Muscle layer of duodenum (tissue), 2 donors: ENCODE results near the gene EQTN.

ENCODE experiments used
- H3K27ac ChIP-seq: one replicate; pipeline ENCODE4 v1.7.0; 2013; ENCODE audit warnings: mild to moderate bottlenecking, low read length
- H3K27me3 ChIP-seq: one replicate; pipeline ENCODE4 v1.7.0; 2013; ENCODE audit warnings: low read depth, mild to moderate bottlenecking, control low read depth, low read length
- H3K36me3 ChIP-seq, 2 donors: one replicate each; pipeline ENCODE4 v1.7.0; 2013; ENCODE audit warnings: low read length in 2 of 2, control low read depth in 1 of 2, mild to moderate bottlenecking in 1 of 2; ENCODE audit not compliant: insufficient read depth in 2 of 2, control insufficient read depth in 1 of 2
- H3K4me1 ChIP-seq, 2 donors: one replicate each; pipeline ENCODE4 v1.7.0; 2013; ENCODE audit warnings: low read length in 2 of 2, mild to moderate bottlenecking in 2 of 2, control low read depth in 1 of 2, moderate library complexity in 1 of 2; ENCODE audit not compliant: insufficient read depth in 2 of 2, control insufficient read depth in 1 of 2
- H3K4me3 ChIP-seq, 2 donors: one replicate each; pipeline ENCODE4 v1.7.0; 2013; ENCODE audit warnings: low read length in 2 of 2, low read depth in 1 of 2, mild to moderate bottlenecking in 1 of 2
- H3K9me3 ChIP-seq, 2 donors: one replicate each; pipeline ENCODE4 v1.7.0; 2013; ENCODE audit warnings: low read length in 2 of 2, control low read depth in 1 of 2, mild to moderate bottlenecking in 1 of 2; ENCODE audit not compliant: control insufficient read depth in 1 of 2
- donor health status: healthy.

The EQTN gene

DNA sequence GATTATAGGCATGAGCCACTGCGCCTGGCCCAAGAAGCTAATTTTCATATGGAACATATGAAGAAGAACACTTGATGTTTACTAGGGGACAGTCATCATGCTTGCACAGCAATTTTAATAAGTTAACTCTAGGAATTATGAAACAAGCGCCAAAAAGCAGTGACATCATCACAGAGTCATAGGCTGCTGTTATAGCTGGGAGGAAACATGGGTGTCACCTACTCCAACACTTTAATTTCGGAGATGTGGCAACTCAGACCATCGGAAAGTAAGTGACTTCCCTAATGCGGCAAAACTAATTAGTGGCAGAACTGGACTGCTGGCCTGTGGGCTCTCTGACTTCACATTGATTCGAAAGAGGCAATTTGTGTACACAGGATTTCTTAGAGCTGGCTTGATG lies 38.1 kb upstream of the EQTN start:
- Histone ChIP-seq H3K36me3 (no peaks in the 10 kb centered on the region), H3K4me3 (no peak overlapping the region), H3K27me3 (no peaks in the 10 kb centered on the region), H3K9me3 (no peaks in the 10 kb centered on the region), H3K4me1 (peaks cover 14 to 21% of the 10 kb centered on the region in 2 donors), H3K27ac (no peak overlapping the region)

GRCh38 chr9:27333241-27334052 lies 36.5 kb upstream of the EQTN start:
- H3K4me1 ChIP-seq: peaks cover 7 to 13% of the 10 kb centered on the region in 2 donors
- H3K4me3 ChIP-seq: no peak overlapping the region
- H3K27ac ChIP-seq: no peak overlapping the region
- H3K9me3 ChIP-seq: no peaks in the 10 kb centered on the region
- no peaks in the 10 kb centered on the region for H3K27me3 ChIP-seq
- no peaks in the 10 kb centered on the region for H3K36me3 ChIP-seq

DNA sequence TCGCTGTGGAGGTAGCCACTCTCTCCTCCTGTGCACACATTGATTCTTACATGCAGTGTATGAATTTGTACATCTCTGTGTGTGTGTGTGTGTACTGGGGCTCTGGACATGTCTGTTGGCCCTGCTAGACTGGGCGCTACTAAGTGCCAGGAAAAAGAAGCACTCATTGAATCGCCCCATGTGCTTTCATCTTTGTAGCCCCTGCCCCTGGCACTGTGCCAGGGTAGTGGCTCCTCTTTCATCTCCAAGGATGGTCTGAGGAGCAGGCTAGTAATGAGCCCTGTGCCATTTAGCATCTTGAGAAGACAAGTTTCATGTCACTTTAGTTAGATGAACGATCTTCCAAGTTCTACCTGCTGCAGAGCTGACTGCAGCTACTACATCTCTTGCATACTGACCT lies 34.4 kb upstream of the EQTN start:
- H3K36me3 ChIP-seq: no peaks in the 10 kb centered on the region
- H3K27me3 ChIP-seq: no peaks in the 10 kb centered on the region
- H3K4me1 ChIP-seq: peaks cover 5 to 7% of the 10 kb centered on the region in 2 donors
- H3K27ac ChIP-seq: no peak overlapping the region
- H3K9me3 ChIP-seq: no peaks in the 10 kb centered on the region
- H3K4me3 ChIP-seq: no peak overlapping the region

- Histone ChIP-seq H3K4me1 (peaks cover 5 to 7% of the 10 kb centered on the region in 2 donors), H3K27me3 (no peaks in the 10 kb centered on the region), H3K9me3 (no peaks in the 10 kb centered on the region), H3K27ac (no peak overlapping the region), H3K4me3 (no peak overlapping the region), H3K36me3 (no peaks in the 10 kb centered on the region)
These were observed 32.3 kb upstream of the EQTN start for GRCh38 chr9:27329291-27329690.

DNA sequence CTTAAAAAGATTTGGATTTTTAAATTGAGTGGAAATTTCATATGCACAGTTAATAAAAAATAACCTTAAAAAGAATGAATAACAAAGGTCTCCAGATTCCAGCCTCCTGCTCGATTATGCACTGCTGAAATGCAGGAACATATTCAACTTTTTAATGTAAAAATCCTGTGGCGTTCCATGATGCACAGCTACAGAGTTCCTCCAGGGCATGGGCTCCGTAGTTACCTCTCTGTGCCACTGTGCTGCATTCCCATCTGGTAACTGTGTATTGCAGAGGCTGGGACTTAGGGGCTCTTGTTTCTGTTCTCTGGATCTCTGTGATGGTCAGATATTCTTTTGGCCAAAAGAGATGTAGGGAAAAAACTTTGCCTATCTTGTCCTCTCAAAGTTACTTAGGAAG lies 31.5 kb upstream of the EQTN start:
- H3K36me3 ChIP-seq: no peaks in the 10 kb centered on the region
- no peak overlapping the region for H3K27ac ChIP-seq
- no peaks in the 10 kb centered on the region for H3K27me3 ChIP-seq
- H3K9me3 ChIP-seq: no peaks in the 10 kb centered on the region
- no peak overlapping the region for H3K4me3 ChIP-seq
- H3K4me1 ChIP-seq: peaks cover 2 to 3% of the 10 kb centered on the region in 2 donors

DNA sequence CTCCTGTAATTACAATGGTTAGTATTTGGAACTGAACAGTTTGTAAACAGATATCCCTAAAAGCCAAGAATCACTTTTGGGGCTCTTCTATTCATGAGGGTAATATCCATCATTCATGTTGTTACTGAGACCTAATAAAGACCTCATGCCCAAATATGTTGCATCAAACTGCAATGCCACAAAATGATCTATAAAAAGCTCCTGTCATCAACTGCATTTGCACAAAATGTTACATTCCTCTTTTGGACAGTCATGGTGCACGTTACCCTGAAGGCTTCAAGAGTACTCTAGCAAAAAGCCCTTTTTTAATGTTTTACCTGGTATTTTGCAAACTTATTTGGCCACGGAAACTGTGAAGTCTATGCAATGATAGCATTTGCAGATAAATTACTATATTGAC lies 14.2 kb upstream of the EQTN start:
- no peak overlapping the region for H3K27ac ChIP-seq
- no peaks in the 10 kb centered on the region for H3K27me3 ChIP-seq
- H3K9me3 ChIP-seq: no peaks in the 10 kb centered on the region
- H3K36me3 ChIP-seq: no peaks in the 10 kb centered on the region
- H3K4me1 ChIP-seq: no peaks in the 10 kb centered on the region
- no peak overlapping the region for H3K4me3 ChIP-seq

DNA sequence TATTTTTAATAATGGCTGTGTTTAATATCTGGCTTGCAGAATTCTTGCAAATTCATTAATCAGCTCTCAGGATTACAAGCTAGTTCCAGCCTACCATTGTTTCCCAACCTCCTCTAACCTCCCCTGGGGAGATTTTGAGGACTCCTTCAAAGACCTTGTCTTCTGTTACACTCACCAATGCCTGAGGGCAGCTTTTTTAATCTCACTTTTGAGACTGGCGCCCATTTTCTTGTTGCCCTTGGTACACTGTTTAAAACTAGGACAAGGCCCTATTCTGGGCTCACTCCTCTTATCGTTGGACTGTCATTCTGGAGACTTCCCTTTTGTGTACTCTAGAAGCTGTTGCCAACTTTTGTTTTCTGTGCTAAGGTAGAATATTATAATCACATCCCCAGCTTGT lies 13.6 kb upstream of the EQTN start:
- H3K27me3 ChIP-seq: no peaks in the 10 kb centered on the region
- H3K9me3 ChIP-seq: no peaks in the 10 kb centered on the region
- no peak overlapping the region for H3K4me3 ChIP-seq
- H3K27ac ChIP-seq: no peak overlapping the region
- H3K36me3 ChIP-seq: no peaks in the 10 kb centered on the region
- no peaks in the 10 kb centered on the region for H3K4me1 ChIP-seq

GRCh38 chr9:27308691-27309390 lies 11.9 kb upstream of the EQTN start:
- Histone ChIP-seq H3K4me3 (no peak overlapping the region), H3K27me3 (no peaks in the 10 kb centered on the region), H3K27ac (no peak overlapping the region)

DNA sequence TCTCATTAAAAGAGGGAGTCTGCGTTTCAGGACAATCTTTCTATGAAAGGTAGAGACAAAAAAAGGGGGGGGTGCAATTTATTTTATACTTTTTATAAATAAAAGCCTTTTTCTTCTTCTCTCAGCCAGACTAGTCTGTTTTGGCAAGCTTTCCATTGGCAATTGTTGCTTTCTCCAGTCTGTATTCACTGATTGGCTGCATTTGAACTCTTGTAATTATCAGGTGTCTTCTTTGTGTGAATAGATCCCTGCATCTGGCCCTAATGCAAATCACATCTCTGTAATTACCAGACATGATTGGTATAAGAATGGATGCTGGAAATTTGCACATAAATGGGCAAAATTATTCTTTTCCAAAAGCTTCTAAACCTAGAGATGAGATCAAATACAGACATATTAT lies 7.6 kb upstream of the EQTN start:
- H3K4me1 ChIP-seq: no peaks in the 10 kb centered on the region
- H3K9me3 ChIP-seq: no peaks in the 10 kb centered on the region
- no peak overlapping the region for H3K4me3 ChIP-seq
- no peaks in the 10 kb centered on the region for H3K27me3 ChIP-seq
- no peaks in the 10 kb centered on the region for H3K36me3 ChIP-seq
- no peak overlapping the region for H3K27ac ChIP-seq

More at GRCh38 chr9:27308691-27309390, 11.9 kb upstream of the EQTN start:
- no peaks in the 10 kb centered on the region for H3K9me3 ChIP-seq
- H3K36me3 ChIP-seq: no peaks in the 10 kb centered on the region
- no peaks in the 10 kb centered on the region for H3K4me1 ChIP-seq

DNA sequence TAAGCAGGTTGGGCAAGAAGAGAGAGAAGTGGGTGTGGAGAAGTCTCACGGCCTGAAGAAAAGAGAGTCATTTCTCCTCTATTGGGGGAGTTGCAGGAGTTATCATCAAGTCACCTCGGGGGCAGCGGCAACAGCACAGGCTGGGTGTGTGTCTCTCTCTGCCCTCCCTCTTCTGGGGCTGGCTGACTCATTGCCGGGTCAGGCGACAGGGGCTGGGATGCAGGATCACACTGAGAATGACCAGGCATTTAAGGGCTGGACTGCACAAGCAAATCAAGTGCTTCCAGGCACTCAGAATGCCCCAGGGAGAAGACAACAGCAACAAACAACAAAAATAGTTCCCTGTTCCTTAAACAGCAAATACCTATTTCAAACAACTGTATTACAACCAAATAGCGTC lies 6.3 kb upstream of the EQTN start:
- Histone ChIP-seq H3K4me1 (no peaks in the 10 kb centered on the region), H3K4me3 (no peak overlapping the region), H3K27ac (no peak overlapping the region), H3K27me3 (no peaks in the 10 kb centered on the region), H3K9me3 (no peaks in the 10 kb centered on the region), H3K36me3 (no peaks in the 10 kb centered on the region)

- Histone ChIP-seq H3K4me1 (no peaks in the 10 kb centered on the region), H3K4me3 (no peak overlapping the region), H3K27me3 (no peaks in the 10 kb centered on the region), H3K36me3 (no peaks in the 10 kb centered on the region), H3K27ac (no peak overlapping the region), H3K9me3 (no peaks in the 10 kb centered on the region)
These were observed 3.0 kb downstream of the EQTN start for GRCh38 chr9:27293996-27294395.
